Common myeloid progenitor, CD34-positive (primary cell): ENCODE data around the gene LPIN2.
A peak's percentile ranks its signal among the peaks of the same experiment; 100 is the strongest.

ENCODE experiments used
- CTCF ChIA-PET: fragments of 350-600 bp; sonication (Branson Sonifier 250); formaldehyde crosslinking; loops from one replicate; lab custom pipeline; 2021; ENCODE audit warnings: antibody characterized with exemption; lab: Charles Lee
- POLR2A ChIA-PET: fragments of 350-600 bp; sonication (Branson Sonifier 250); formaldehyde crosslinking; loops from one replicate; lab custom pipeline; 2021; ENCODE audit warnings: antibody characterized with exemption; lab: Charles Lee
- DNase-seq, 3 donors: peaks; one replicate each; pipeline versions ENCODE4 v3.0.0 to v3.0.0-alpha.2; 2013
- H3K27ac ChIP-seq, 2 experiments: 1 replicate in 1 of 2; 2 replicates in 1 of 2; pipeline ENCODE4 v1.7.0; 2013; ENCODE audit warnings: inconsistent platforms in 2 of 2, low read length in 2 of 2, mild to moderate bottlenecking in 2 of 2, low read depth in 1 of 2, moderate library complexity in 1 of 2; ENCODE audit not compliant: severe bottlenecking in 2 of 2, insufficient read depth in 1 of 2, poor library complexity in 1 of 2
- H3K27me3 ChIP-seq, 5 experiments: replicated peaks in 2 of 5; 1 replicate in 3 of 5; 2 replicates in 2 of 5; pipeline versions ENCODE4 v1.6.1 to v1.7.0; 2013; ENCODE audit warnings: low read length in 4 of 5, mild to moderate bottlenecking in 2 of 5, moderate library complexity in 2 of 5, inconsistent platforms in 1 of 5; ENCODE audit not compliant: insufficient read depth in 5 of 5, control insufficient read depth in 4 of 5
- H3K36me3 ChIP-seq, 4 experiments: 1 replicate in 2 of 4; 2 replicates in 2 of 4; pipeline versions ENCODE4 v1.6.1 to v1.7.0; 2013; ENCODE audit warnings: low read length in 3 of 4, control low read depth in 1 of 4, mild to moderate bottlenecking in 1 of 4; ENCODE audit not compliant: control insufficient read depth in 4 of 4, insufficient read depth in 4 of 4
- H3K4me1 ChIP-seq, 4 experiments: 1 replicate in 3 of 4; 2 replicates in 1 of 4; pipeline versions ENCODE4 v1.6.1 to v1.7.1; 2013; ENCODE audit warnings: low read length in 3 of 4, mild to moderate bottlenecking in 3 of 4, control low read depth in 1 of 4, inconsistent platforms in 1 of 4, moderate library complexity in 1 of 4; ENCODE audit not compliant: control insufficient read depth in 4 of 4, insufficient read depth in 4 of 4; ENCODE audit errors: control extremely low read depth in 1 of 4
- H3K4me3 ChIP-seq, 7 experiments: 1 replicate in 4 of 7; 2 replicates in 3 of 7; pipeline versions ENCODE4 v1.5.1 to v1.7.0; 2013; ENCODE audit warnings: mild to moderate bottlenecking in 7 of 7, low read length in 6 of 7, moderate library complexity in 6 of 7, inconsistent platforms in 2 of 7, low read depth in 2 of 7, control low read depth in 1 of 7; ENCODE audit not compliant: insufficient read depth in 4 of 7, control insufficient read depth in 1 of 7; ENCODE audit errors: extremely low read depth in 1 of 7
- H3K9me3 ChIP-seq, 5 experiments: 1 replicate in 4 of 5; 2 replicates in 1 of 5; pipeline versions ENCODE4 v1.6.1 to v1.7.1; 2013; ENCODE audit warnings: low read length in 4 of 5, mild to moderate bottlenecking in 2 of 5, inconsistent platforms in 1 of 5, low read depth in 1 of 5, moderate library complexity in 1 of 5; ENCODE audit not compliant: control insufficient read depth in 4 of 5, insufficient read depth in 2 of 5; ENCODE audit errors: control extremely low read depth in 1 of 5
- WGBS: methylation state at CpG from one replicate; pipeline ENCODE4 v1.1.5; 2013; ENCODE audit not compliant: insufficient coverage; 5-methylcytosine and 5-hydroxymethylcytosine counted together

LPIN2 gene

DNA sequence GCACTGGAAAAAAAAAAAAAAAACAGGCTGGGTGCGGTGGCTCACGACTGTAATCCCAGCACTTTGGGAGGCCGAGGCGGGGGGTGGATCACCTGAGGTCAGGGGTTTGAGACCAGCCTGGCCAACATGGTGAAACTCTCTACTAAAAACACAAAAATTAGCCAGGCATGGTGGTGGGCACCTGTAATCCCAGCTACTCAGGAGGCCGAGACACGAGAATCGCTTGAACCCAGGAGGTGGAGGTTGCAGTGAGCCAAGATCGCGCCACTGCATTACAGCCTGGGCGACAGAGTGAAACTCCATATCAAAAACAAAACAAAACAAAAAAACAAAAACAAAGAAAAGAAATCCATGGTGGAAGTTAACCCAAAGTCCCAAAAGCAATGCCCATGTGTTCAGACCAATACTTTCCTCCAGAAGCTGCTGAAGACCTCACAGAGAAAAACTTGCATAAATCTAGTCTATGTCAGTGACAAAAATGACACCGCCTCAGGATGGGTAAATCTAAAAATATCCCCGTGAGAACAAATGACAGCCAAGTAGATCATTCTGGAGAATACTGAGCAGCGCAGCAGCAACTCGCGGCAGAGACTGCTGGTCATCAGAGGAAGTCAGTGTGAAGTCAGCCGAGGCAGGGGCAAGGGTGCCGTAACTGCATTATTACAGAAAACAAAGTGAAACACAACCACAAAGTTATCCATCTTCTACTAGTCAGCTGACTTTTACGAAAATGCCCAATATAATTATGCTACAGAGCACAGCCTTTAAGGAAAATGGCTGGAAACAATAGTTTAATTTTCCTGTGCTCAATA, 41.0 kb downstream of the LPIN2 start:
- Histone ChIP-seq H3K36me3 (peaks cover 0 to 4% (median 2%) of the 10 kb centered on the region in 4 experiments), H3K9me3 (no peaks in the 10 kb centered on the region), H3K4me1 (peaks cover 42 to 72% (median 59%) of the 10 kb centered on the region in 4 experiments), H3K27ac (peak overlapping the region; percentile 41 to 86), H3K27me3 (no peaks in the 10 kb centered on the region), H3K4me3 (peak overlapping the region in 6 of 7 experiments; percentile 8 to 73 (median 60))
- DNase-seq, result peak in 2 of 3 donors; percentile 81 to 87
- POLR2A ChIA-PET, result interaction anchor here (0.6 to 1.9 kb wide), 3 partner anchors 9 to 65 kb away, joined by 3 to 6 read pairs (median 4); no protein-coding TSS in a partner anchor
- 34% methylated on average over 10 of the region's 18 CpGs for WGBS
- CTCF ChIA-PET, result interaction anchor here (1.1 to 2.7 kb wide), 7 partner anchors 8 to 177 kb away, joined by 3 to 11 read pairs (median 5); no protein-coding TSS in a partner anchor

DNA sequence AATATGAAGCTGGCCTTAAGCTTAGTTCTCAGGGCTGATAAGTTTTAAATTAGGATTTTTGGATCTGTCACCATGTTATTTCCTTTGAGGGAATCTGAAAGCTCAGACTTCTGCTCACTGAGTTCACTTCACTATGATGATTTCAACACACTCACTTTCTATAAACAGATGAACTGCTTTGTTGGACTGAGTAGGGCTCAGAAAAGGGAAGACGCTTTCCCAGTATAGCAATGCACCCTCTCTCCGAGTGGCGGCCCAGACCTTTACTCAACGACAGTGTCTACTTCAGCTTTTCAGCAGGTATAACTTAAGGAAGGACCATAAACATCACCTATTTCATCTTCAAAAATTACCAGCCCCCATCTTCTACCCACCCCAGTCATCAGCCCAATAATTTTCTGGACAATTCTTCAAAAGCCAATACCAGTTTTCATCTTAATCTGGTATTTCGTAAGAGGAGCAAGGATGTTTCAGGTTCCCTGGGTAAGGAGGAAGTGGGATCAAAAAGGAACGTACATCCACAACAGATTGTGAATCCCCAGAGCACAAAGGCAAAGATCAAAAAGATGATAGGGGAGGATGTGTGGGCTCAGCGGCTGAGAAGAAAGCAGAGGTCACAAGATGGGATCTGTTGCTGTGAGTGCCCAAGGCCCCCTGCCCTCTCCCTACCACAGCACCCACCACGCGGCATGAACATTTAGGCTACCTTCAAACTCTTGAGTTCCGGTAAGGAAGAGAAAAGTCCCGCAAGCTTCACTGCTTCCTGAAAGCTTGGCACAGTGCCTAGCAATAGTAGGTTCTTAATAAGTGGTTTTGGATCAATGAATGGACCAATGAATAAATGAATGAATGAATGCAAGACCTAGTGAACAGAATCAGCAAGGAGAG, 41.9 kb downstream of the LPIN2 start:
- ChIA-PET POLR2A (interaction anchor here (1.3 to 1.9 kb wide), 2 partner anchors 10 kb away, joined by 3 to 6 read pairs; no protein-coding TSS in a partner anchor), CTCF (interaction anchor here (0.7 to 2.7 kb wide), 6 partner anchors 9 to 92 kb away, joined by 3 to 11 read pairs (median 5); no protein-coding TSS in a partner anchor)
- peak in 2 of 3 donors; percentile 71 to 79 for DNase-seq
- Histone ChIP-seq H3K4me3 (peak overlapping the region in 6 of 7 experiments; percentile 4 to 47 (median 24)), H3K27ac (peak overlapping the region in 1 of 2 experiments; percentile 86), H3K4me1 (peaks cover 39 to 68% (median 59%) of the 10 kb centered on the region in 4 experiments), H3K27me3 (no peaks in the 10 kb centered on the region), H3K9me3 (no peaks in the 10 kb centered on the region), H3K36me3 (peaks cover 0 to 4% (median 2%) of the 10 kb centered on the region in 4 experiments)
- WGBS, result 0% methylated on average over 2 of the region's 11 CpGs

DNA sequence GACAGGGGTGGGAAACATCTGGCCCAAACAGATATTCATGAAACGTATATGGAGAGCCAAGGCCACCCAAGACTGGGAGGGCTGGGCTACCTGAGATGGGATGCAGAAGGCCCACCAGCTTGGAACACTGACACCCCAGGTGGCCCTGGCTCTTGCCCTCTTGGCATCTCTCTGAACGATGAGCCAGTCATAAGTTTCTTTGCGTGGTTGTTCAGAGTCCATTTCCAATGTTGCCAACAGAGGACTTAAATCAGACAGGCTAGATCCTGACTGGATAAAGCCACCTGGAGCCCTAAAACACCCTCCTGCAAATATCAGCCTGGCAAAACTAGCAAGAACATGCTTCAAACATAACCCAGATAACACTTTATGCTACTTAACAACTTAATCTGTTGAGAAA, 42.6 kb downstream of the LPIN2 start:
- Histone ChIP-seq H3K9me3 (no peaks in the 10 kb centered on the region), H3K27ac (peak overlapping the region; percentile 33 to 86), H3K27me3 (no peaks in the 10 kb centered on the region), H3K36me3 (peaks cover 0 to 4% (median 2%) of the 10 kb centered on the region in 4 experiments), H3K4me3 (peak overlapping the region in 1 of 7 experiments; percentile 21), H3K4me1 (peaks cover 39 to 68% (median 59%) of the 10 kb centered on the region in 4 experiments)
- CTCF ChIA-PET, result interaction anchor here (0.7 to 2.7 kb wide), 6 partner anchors 10 to 24 kb away, joined by 3 to 12 read pairs (median 7); no protein-coding TSS in a partner anchor
- DNase-seq, result no peak
- 90% methylated on average over 3 of the region's 3 CpGs for WGBS
- POLR2A ChIA-PET, result interaction anchor here (1.3 kb wide), 1 partner anchor 10 kb away, joined by 3 read pairs; no protein-coding TSS in a partner anchor

DNA sequence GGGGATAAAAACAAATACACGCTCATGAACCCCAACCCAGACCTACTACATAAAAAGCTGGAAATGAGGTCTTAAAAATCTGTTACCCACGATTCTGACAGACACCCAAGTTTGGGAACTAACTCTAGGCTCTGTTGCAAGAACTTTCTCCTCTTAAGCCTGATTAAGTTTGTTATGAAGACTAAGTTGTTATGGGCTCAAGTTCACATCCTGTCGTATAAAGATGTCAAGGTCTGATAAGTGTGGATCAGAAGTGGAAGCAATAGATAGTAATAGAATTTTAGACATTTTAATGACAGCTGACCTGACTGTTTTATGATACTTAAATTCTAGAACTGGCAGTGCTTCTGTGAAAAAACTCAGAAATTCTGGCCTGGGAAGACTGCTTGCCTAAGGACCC, 43.2 kb downstream of the LPIN2 start:
- peaks cover 0 to 4% (median 2%) of the 10 kb centered on the region in 4 experiments for H3K36me3 ChIP-seq
- CTCF ChIA-PET, result interaction anchor here (0.5 to 3.3 kb wide), 8 partner anchors 10 to 276 kb away, joined by 3 to 12 read pairs (median 7); no protein-coding TSS in a partner anchor
- peak in 2 of 3 donors; percentile 56 to 75 for DNase-seq
- POLR2A ChIA-PET, result interaction anchor here (1.3 kb wide), 1 partner anchor 9 kb away, joined by 3 read pairs; no protein-coding TSS in a partner anchor
- no peaks in the 10 kb centered on the region for H3K27me3 ChIP-seq
- WGBS, result 0% methylated on average over 1 of the region's 3 CpGs
- H3K4me3 ChIP-seq, result peak overlapping the region in 2 of 7 experiments; percentile 5 to 29
- no peaks in the 10 kb centered on the region for H3K9me3 ChIP-seq
- H3K27ac ChIP-seq, result peak overlapping the region; percentile 23 to 33
- peaks cover 39 to 70% (median 59%) of the 10 kb centered on the region in 4 experiments for H3K4me1 ChIP-seq

DNA sequence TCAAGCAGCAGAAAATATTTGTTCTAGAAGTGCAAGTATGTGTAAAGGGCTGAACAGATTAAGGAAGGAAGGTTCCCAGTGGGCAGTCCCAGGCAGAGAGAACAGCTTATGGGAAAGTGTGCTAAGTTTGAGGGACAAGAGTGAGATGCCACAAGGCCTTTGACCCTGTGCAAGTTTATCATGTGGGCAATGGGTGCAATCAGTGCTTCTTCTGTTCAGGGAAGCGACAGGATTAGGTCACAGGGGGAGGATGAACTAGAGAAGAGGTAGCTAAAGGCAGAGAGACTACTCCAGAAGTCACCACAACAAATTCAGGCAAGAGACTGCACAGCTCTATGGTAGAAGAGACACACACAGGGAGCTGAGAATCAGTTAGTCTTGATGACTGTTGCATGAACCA, 44.3 kb downstream of the LPIN2 start:
- Histone ChIP-seq H3K27ac (no peak overlapping the region), H3K27me3 (no peaks in the 10 kb centered on the region), H3K9me3 (no peaks in the 10 kb centered on the region), H3K4me1 (peaks cover 42 to 75% (median 61%) of the 10 kb centered on the region in 4 experiments), H3K36me3 (peaks cover 0 to 4% (median under 1%) of the 10 kb centered on the region in 4 experiments), H3K4me3 (peak overlapping the region in 1 of 7 experiments; percentile 27)
- no peak for DNase-seq
- WGBS, result 83% methylated on average over 1 of the region's 1 CpG
- POLR2A ChIA-PET, result no interaction called here
- CTCF ChIA-PET, result interaction anchor here (1.4 to 3.3 kb wide), 7 partner anchors 9 to 278 kb away, joined by 3 to 12 read pairs (median 5); no protein-coding TSS in a partner anchor

DNA sequence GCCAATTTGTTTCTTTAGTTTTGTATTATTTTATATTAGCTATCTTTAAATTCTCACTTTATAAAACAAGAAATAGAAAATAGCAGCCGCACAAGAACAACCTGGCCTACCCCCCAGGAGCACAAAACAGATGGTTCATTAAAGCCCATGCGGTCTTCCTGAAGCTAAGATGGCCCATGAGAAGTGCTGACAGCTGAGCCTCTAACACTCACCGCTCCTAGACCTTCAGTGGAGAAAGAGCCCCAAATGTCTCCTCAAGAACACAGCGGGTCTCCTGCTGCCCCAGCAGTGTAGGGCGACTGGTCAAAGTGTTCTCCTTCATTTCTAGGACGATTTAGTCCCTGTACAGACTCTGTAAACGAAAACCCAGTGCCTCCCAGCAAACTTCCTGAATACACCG, 45.1 kb downstream of the LPIN2 start:
- ChIA-PET POLR2A (no interaction called here), CTCF (interaction anchor here (0.7 to 3.3 kb wide), 12 partner anchors 9 to 278 kb away, joined by 3 to 12 read pairs (median 4); no protein-coding TSS in a partner anchor)
- no peak for DNase-seq
- Histone ChIP-seq H3K9me3 (no peaks in the 10 kb centered on the region), H3K36me3 (peaks cover 0 to 4% (median under 1%) of the 10 kb centered on the region in 4 experiments), H3K27ac (no peak overlapping the region), H3K4me3 (peak overlapping the region in 1 of 7 experiments; percentile 6), H3K27me3 (no peaks in the 10 kb centered on the region), H3K4me1 (peaks cover 43 to 77% (median 64%) of the 10 kb centered on the region in 4 experiments)
- WGBS, result 69% methylated on average over 5 of the region's 8 CpGs
